Neuron (in vitro differentiated cells): ENCODE results near the gene DUSP15.

Source experiments
- H2AFZ ChIP-seq: one replicate; pipeline ENCODE4 v1.6.1; 2013; ENCODE audit warnings: low read depth, mild to moderate bottlenecking, inconsistent platforms, low read length, moderate library complexity
- H3K27me3 ChIP-seq: one replicate; pipeline ENCODE4 v1.6.1; 2013; ENCODE audit warnings: low read length; ENCODE audit not compliant: insufficient read depth
- H3K36me3 ChIP-seq: one replicate; pipeline ENCODE4 v1.6.1; 2013; ENCODE audit warnings: low read length; ENCODE audit not compliant: insufficient read depth
- H3K4me1 ChIP-seq: one replicate; pipeline ENCODE4 v1.6.1; 2013; ENCODE audit warnings: low read length; ENCODE audit not compliant: insufficient read depth
- H3K4me3 ChIP-seq: 2 replicates; pipeline ENCODE4 v1.5.1; 2013; ENCODE audit warnings: mild to moderate bottlenecking, low read length, moderate library complexity
- H3K9me3 ChIP-seq: one replicate; pipeline ENCODE4 v1.6.1; 2013; ENCODE audit warnings: low read length

The DUSP15 gene

DNA sequence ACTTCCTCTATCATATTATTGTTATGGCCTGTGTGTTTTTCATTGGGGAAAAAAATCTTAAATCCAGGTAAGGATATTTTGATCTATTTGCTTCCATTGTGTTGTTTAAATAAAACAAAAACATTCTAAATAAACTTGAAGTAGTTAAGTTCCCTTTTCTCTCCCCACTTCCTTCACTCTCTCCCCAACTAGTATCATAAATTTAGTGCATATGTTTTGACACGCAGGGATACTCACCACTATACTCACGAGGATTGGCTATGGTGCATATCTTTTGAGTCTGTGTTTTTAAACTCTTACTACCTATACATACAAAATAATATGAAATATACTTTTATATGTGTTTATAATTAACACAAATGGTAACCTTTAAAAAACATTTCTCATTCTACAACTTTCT is 5.3 kb upstream of the DUSP15 start:
- H3K4me3 ChIP-seq = no peak overlapping the region
- no peaks in the 10 kb centered on the region for H3K27me3 ChIP-seq
- H3K9me3 ChIP-seq = no peaks in the 10 kb centered on the region
- H2AFZ ChIP-seq = no peak overlapping the region
- peaks cover 12% of the 10 kb centered on the region for H3K36me3 ChIP-seq
- peaks cover 7% of the 10 kb centered on the region for H3K4me1 ChIP-seq

DNA sequence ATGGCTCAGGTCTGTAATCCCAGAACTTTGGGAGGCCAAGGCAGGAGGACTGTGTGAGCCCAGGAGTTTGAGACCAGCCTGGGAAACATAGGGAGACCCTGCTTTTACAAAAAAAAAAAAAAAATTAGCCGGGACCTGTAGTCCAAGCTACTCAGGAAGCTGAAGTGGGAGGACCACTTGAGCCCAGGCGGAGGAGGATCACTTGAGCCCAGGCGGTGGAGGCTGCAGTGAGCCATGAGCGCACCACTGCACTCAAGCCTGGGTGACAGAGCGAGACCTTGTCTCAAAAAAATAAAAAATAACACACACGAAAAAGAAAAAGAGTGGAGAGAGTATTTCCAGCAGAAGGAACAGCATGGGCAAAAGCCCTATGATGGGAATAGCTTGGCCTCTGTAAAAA is 2.1 kb upstream of the DUSP15 start:
- H3K4me3 ChIP-seq = no peak overlapping the region
- no peaks in the 10 kb centered on the region for H3K27me3 ChIP-seq
- peaks cover 19% of the 10 kb centered on the region for H3K4me1 ChIP-seq
- H2AFZ ChIP-seq = no peak overlapping the region
- no peaks in the 10 kb centered on the region for H3K9me3 ChIP-seq
- peaks cover 12% of the 10 kb centered on the region for H3K36me3 ChIP-seq

DNA sequence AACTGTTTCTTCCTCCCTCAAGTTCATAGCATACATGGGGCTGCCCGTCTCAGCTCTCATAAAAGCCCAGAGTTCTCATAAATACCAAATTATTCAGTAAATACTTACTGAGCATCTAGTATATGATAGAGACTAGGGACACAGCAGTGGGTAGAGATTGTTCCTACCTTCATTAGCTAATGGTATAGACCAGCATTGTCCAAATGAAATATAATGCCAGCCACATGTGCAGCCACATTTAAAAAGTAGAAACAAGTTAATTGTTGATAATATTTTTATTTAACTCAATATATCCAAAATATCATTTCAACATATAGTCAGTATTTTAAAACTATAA is 1.3 kb upstream of the DUSP15 start:
- H2AFZ ChIP-seq = no peak overlapping the region
- H3K36me3 ChIP-seq = peaks cover 12% of the 10 kb centered on the region
- H3K9me3 ChIP-seq = no peaks in the 10 kb centered on the region
- H3K4me1 ChIP-seq = peaks cover 19% of the 10 kb centered on the region
- peak overlapping the region; percentile 74 for H3K4me3 ChIP-seq
- no peaks in the 10 kb centered on the region for H3K27me3 ChIP-seq

DNA sequence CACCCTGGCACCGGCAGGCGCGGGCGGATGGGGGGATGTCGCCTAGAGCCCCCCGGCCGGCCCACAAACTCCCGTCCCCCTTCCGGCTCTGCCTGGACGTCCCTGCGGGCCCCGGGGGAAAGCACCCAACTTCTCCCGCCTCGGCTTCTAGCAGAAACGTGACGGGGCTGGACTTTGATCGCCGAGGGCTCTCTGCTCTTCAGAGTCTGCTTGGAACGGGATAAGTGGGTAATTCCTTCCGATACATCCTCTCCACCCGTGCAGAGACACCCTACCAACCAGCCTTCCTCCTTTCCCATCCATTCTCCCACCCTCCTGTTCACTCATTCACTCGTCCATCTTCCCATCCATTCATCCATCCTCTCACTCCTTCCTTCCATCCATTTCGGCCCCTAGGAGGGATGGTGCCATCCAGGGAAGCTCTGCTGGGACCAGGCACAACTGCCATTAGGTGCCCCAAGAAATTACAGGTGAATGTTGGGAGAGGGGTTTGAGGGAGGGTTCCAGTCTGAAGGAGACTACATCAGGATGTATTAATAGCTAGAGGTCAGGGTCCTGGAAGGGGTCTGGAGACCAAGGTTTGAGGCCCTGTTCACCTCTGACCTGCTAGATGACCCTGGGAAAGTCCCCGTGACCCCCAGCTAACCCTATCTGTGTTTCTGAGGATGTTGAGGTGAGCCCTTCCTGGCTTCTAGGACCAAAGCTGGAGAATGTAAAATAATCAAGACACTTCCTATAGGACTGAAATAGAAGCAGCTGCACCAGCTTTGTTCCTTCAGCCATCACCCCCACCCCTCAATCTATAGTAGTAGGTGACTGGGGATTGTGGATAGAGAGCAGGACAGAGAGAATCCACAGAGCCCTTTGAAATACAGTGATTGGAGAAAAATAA is 645 bp upstream of the DUSP15 start:
- Histone ChIP-seq H3K36me3 (peaks cover 13% of the 10 kb centered on the region), H3K4me1 (peaks cover 23% of the 10 kb centered on the region), H2AFZ (peak overlapping the region; percentile 29), H3K4me3 (peak overlapping the region; percentile 74), H3K9me3 (no peaks in the 10 kb centered on the region), H3K27me3 (no peaks in the 10 kb centered on the region)

DNA sequence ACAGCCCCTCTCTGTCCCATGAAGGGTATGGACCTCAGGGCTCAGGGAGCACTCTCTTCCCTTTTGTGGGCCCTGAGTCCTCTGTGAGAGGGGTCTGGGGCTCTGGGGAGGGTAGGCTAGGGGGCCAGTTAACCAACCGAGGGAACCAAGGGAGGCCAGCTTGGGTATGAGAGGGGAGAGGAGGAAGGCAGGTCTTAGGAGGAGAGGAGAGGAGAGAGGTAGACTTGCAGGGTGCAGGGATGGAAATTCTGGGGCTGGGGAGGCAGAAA is 720 bp downstream of the DUSP15 start:
- Histone ChIP-seq H3K9me3 (no peaks in the 10 kb centered on the region), H2AFZ (peak overlapping the region; percentile 29), H3K4me3 (peak overlapping the region; percentile 74), H3K27me3 (no peaks in the 10 kb centered on the region), H3K36me3 (peaks cover 8% of the 10 kb centered on the region), H3K4me1 (peaks cover 30% of the 10 kb centered on the region)

DNA sequence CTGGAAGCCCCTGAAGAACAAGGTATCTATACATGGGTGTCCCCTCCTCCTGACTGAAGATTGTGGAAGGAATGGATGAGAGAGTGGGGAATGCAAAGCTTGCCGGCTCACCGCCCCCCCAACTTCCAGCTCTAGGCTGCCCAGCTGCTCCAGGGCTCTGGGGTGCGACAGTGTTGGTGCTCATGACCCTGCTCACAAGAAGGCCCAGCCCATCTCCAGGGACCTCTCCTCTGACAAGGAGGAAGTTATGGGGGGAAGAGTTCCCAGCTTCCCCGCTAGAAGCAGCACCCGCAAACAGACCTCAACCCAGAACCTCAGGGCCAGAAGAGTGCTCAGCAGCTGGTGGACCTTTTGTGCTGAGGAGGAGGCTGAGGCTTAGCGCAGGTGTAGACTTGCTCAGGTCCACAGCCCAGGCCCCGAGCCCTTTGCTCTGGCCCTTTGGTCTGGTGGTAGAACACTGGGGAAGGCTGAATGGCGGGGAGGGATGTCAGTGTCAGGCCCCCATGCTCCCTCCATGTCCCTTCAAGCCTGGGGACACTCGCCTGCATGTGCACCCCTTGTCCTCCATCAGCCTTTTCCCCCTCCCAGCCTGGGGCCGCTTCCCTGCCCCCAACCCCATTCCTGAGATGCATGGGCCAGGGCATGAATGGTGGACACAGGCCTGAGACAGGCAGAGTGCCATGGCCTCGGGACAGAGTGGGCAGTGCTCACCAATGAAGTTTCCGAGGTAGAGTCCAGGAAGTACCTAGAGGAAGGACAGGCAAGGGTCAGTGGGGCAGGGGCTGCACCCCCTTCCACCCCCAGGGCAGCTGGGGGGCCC is 1.3 kb downstream of the DUSP15 start:
- Histone ChIP-seq H3K4me3 (peak overlapping the region; percentile 74), H3K27me3 (no peaks in the 10 kb centered on the region), H2AFZ (no peak overlapping the region), H3K36me3 (peaks cover 9% of the 10 kb centered on the region), H3K4me1 (peaks cover 30% of the 10 kb centered on the region), H3K9me3 (no peaks in the 10 kb centered on the region)

DNA sequence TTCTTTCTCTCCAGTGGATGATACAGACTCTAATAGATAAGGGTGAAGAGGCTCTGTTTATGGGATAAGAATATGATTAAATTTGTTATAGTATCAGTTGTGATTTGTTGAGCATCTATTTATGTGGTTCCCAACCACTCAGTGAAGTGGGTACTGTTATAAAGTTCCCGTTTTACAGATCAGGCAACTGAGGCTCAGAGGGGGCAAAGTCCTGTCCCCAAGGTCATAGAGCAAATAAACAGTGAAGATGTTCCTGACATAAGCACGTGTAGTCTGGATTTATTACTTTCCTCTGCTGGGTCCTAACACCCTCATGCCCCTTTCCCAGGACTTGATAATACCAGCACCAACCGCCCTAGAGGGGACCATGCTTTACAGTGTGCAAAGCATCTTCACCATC is 4.1 kb downstream of the DUSP15 start:
- H2AFZ ChIP-seq = no peak overlapping the region

DNA sequence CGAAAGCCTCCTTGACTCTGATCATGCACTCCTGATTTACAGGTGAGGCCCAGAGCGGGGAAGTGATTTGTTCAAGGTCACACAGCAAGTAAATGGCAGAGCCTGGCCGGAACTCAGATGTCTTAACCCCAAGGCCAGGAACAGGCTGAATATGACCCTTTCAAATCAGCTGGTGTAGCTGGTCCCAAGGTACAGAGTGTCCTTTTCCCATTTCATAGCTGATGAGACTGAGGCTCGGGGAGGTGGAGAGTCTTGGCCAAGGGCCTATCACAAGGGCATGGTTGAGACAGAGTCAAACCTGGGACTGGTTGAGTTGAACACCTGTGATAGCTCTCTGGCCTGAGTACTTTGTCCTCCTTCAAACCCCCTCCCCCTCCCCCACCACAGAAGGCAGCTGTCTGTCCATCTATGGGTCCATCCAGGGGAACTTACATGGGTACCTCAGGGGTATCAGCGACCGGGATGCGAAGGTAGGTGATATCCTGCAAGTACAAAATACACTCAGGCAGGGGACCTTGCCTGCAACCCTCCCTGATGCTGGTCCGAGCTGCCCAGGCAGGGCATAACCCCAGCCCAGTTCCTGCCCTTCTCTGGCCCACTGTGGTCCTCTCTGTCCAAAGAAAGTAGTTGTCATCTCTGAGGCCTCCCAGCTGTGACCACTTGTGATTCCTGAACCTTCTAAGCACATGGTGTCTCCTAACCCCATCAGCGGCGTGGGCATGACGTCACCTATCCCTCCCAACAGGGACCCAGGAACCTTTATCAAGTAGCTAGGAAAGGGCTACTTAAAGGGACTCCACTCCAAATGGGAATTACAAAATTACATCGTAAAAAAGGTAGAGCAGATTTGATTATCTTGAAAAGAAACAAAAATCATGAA is 5.6 kb downstream of the DUSP15 start:
- Histone ChIP-seq H3K4me1 (peaks cover 37% of the 10 kb centered on the region), H3K36me3 (peaks cover 13% of the 10 kb centered on the region), H3K4me3 (no peak overlapping the region), H2AFZ (no peak overlapping the region), H3K27me3 (no peaks in the 10 kb centered on the region), H3K9me3 (no peaks in the 10 kb centered on the region)

More for the DNA sequence above, 4.1 kb downstream of the DUSP15 start:
- H3K4me1 ChIP-seq = peaks cover 32% of the 10 kb centered on the region
- no peaks in the 10 kb centered on the region for H3K9me3 ChIP-seq
- peaks cover 13% of the 10 kb centered on the region for H3K36me3 ChIP-seq
- no peak overlapping the region for H3K4me3 ChIP-seq
- H3K27me3 ChIP-seq = no peaks in the 10 kb centered on the region

DNA sequence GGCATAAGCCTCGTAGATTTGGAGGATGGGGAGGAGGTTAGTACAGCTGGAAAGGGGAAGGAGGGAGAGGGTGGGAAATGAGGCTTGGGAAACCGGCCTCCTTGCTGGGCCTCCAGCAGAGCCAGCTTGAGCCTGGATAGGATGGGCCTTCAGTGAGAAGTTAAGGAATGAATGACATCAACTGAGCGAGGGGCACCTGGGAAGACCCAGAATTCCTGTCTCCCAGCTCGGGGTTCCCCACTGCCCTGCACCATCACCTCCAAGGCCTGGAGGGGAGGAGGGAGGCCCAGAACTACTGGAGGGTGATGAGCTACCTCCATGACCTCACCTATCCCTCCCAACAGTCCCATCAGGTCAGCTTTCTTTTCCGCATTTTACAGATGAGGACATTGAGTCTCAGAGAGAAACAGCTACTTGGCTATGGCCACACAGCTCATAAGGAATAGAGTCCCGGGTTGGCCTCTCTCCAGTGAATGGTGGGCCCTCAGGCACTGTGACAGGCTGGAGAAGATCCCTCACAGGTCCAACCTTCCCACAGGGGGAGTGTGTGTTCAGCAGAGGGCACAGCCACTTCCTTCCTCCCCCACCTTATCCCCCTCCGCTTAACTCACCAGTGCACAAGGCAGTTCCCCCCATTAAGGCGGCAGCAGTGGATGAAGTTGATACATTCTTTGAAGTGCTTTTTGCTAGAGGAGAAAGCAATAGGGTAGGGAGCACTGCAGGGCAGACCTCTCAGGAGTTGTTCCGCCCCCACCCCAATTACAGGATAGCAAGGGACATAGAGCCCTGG is 6.8 kb downstream of the DUSP15 start:
- Histone ChIP-seq H2AFZ (no peak overlapping the region), H3K4me1 (peaks cover 26% of the 10 kb centered on the region), H3K4me3 (no peak overlapping the region), H3K36me3 (peaks cover 13% of the 10 kb centered on the region), H3K27me3 (no peaks in the 10 kb centered on the region), H3K9me3 (no peaks in the 10 kb centered on the region)

DNA sequence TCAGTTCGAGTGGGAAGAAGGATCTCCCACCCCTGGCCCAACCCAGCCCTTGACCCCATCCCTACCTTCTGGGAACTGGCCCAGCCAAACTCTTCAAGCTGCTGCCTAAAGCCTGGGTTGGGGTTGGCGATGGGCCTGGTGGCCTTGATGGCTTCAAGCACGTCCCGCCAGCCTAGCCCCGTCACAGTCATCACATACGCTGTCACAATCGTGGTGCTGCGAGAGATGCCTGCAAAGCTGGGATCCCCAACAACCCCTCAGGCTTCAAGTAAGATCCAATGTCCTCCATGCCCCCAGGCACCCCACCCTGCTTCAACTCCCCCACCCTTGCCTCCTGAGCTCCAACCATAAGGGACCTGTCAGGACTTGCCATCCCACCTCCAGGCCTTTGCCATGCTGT is 7.8 kb downstream of the DUSP15 start:
- no peak overlapping the region for H3K4me3 ChIP-seq
- H3K36me3 ChIP-seq = peaks cover 13% of the 10 kb centered on the region
- peaks cover 26% of the 10 kb centered on the region for H3K4me1 ChIP-seq
- no peaks in the 10 kb centered on the region for H3K27me3 ChIP-seq
- H3K9me3 ChIP-seq = no peaks in the 10 kb centered on the region
- H2AFZ ChIP-seq = no peak overlapping the region

DNA sequence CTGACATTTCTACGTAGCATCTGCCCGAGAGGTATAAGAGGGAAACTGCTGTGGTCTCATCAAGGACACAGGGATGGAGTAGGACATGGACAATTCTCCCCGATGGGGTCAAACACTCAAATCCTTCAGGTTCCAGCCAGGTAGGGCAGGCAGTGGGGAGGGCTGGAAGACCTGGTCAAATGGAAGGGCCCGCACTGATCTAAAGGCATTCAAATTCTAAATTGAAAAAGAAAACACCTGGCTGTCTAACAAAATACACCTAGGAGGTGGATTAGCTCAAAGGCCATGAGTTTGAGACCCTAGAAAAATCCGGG is 8.2 kb downstream of the DUSP15 start:
- H3K36me3 ChIP-seq = peaks cover 13% of the 10 kb centered on the region
- H2AFZ ChIP-seq = no peak overlapping the region
- no peak overlapping the region for H3K4me3 ChIP-seq
- no peaks in the 10 kb centered on the region for H3K9me3 ChIP-seq
- peaks cover 26% of the 10 kb centered on the region for H3K4me1 ChIP-seq
- no peaks in the 10 kb centered on the region for H3K27me3 ChIP-seq

DNA sequence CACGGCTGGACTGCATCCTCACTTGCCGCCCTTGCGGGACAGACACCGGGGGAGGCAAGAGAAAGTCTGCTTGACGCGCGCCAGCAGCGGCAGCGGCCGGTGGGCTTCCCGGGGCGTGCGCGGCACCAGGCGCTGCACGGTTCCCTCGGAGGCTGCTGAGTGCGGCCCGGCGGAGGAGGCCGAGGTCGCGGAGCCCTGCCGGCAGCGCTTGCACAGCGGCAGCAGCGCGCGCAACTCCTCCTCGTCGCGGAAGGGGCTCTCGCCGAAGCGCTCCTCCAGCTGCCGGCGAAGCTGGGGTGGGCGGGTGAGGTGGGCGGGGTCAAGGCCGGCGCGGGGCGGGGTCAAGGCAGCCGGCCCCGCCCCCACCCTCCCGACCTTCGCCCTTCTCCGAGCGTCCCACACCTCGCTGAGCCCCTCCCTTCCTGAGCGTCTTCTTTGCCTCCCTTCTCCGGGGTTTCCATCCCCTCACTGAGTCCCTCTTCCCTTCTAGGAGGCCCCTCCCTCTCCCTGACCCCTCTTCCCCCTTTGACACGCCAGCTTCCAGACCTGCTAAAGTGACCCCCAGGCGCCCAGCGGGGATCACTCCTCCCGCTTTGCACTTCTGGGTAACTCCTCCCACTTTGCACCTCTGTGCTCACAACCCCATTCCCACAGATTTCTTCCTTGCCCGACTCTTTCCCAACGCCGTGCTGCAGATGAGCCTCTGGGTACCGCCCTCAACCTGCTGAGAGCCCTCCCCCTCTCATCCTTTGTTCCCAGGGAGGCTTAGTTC is 8.8 kb downstream of the DUSP15 start:
- Histone ChIP-seq H3K9me3 (no peaks in the 10 kb centered on the region), H3K4me3 (peak overlapping the region; percentile 40), H3K36me3 (peaks cover 12% of the 10 kb centered on the region), H3K27me3 (no peaks in the 10 kb centered on the region), H2AFZ (peak overlapping the region; percentile 60), H3K4me1 (peaks cover 26% of the 10 kb centered on the region)
